ENCODE results near the gene SUFU. TPM values are rescaled to one million over a fixed set of nuclear protein-coding genes. Genes with fewer than 3 reads are reported as not detected.

The SUFU gene
- total RNA-seq, 1 donor from 2014 or later = 11.6 TPM

GRCh38 chr10:102615361-102615760 lies 111.6 kb downstream of the SUFU start:
- DNase-seq (ENCODE audit: low spot score) = no peak

DNA sequence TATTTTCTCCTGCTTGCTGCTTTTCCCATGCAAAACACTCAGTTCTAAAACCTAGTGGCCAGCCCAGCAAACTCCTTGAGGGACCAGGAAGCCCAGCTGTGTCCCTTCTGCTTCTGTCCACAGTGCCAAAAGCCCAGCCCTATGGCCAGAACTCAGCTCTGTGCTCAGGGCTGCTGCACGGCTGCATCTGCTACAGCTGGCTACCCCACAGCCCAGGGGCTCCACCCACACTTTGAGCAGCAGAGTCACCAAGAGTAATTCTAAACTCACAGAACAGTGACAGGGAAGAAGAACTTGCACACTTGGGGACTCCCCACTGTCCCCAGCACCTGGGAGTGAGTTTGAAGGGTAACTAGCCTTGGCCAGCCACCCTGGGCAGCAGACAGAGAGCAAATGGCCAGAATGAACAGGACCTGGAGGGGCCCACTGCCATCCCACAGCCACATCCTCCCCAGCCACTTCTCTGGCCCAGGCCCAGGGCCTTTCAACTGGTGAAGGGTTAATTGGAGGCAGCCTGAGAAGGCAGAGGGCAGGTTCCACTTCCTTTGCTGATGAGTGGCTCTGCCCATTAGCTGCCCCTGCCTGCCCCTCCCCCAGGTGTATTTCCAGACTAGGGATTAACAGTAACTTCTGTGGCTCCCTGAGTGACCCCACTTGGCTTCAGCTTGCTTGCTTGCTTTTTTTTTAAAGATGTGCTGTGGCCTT lies 112.4 kb downstream of the SUFU start:
- no peak for DNase-seq (ENCODE audit: low spot score)

GRCh38 chr10:102617041-102617440 lies 113.3 kb downstream of the SUFU start:
- DNase-seq (ENCODE audit: low spot score) = no peak

DNA sequence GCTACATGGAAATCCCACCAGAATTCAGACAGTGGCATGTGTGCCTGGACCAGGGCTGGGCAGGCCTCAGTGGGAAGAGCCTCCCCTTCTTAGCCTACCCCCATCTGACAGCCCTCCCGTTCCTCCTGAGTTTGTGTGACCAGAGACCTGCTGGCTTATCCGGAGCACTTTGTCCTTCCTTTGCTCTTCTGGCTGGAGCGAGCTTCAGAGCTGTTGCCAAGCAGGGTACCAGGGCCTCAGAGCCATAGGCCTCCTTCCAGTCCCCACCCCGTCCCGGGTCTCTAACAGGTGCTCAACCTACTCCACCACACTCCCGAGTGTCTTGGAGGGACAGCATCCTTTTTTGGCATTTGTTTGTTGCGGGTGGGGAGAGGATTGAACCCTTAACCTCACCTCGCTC lies 114.0 kb downstream of the SUFU start:
- DNase-seq (ENCODE audit: low spot score) = no peak

DNA sequence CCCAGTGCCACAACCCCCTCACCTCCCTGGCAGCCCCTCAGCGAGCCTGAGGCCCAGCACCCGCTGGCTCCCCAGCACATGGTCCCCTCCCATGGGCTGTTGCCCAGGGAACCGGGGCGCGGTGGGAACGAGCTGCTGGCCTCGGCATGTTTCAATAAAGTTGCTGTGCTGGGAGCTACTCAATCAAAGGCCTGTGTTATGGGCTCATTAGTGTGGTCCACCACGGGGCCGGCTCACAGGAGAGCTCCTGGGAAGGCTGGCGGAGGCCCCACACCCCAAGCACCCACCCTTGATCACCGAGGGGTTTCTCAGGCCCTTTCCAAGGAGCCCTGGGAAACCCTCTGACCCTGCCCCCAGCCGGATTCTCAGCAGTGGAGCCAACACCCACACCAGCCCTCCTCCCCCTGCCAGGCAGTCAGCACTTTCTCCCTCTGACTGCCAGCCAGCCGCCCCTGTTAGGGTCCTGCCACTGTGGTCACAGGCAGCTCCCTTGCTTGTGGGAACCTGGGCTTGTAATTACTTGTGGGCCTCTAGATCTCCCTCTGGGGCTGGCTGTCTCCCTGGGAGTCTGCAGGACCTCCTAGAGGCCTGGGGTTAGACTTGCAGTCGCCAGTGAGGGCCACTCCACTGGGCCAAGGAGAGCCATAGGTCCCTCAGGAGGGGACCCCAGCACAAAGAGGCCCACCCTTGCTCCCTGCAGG lies 115.7 kb downstream of the SUFU start:
- no peak for DNase-seq (ENCODE audit: low spot score)

GRCh38 chr10:102620138-102620590 lies 116.4 kb downstream of the SUFU start:
- no peak for DNase-seq (ENCODE audit: low spot score)

GRCh38 chr10:102620591-102621442 lies 117.0 kb downstream of the SUFU start:
- DNase-seq (ENCODE audit: low spot score) = no peak

- DNase-seq (ENCODE audit: low spot score) = no peak
These were observed 117.9 kb downstream of the SUFU start for GRCh38 chr10:102621443-102622325.

DNA sequence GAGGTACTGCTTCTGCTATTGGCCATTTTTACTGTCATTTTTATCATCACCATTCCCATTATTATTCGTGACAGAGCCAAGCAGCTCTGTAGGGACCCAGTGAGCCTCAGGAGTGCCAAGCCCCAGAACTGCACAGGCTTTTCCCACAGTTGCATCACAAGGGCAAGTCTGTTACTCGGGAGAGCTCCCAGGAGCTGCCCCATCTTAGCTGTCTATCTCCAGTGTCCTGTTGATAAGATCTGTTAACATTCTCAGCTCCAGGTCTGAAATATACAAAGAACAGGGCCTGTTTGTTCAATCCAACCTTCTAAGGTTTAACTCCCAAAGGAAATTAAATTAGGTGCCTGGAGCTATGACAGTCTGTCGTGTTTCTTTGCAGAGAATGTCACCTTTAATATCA lies 120.3 kb downstream of the SUFU start:
- no peak for DNase-seq (ENCODE audit: low spot score)

DNA sequence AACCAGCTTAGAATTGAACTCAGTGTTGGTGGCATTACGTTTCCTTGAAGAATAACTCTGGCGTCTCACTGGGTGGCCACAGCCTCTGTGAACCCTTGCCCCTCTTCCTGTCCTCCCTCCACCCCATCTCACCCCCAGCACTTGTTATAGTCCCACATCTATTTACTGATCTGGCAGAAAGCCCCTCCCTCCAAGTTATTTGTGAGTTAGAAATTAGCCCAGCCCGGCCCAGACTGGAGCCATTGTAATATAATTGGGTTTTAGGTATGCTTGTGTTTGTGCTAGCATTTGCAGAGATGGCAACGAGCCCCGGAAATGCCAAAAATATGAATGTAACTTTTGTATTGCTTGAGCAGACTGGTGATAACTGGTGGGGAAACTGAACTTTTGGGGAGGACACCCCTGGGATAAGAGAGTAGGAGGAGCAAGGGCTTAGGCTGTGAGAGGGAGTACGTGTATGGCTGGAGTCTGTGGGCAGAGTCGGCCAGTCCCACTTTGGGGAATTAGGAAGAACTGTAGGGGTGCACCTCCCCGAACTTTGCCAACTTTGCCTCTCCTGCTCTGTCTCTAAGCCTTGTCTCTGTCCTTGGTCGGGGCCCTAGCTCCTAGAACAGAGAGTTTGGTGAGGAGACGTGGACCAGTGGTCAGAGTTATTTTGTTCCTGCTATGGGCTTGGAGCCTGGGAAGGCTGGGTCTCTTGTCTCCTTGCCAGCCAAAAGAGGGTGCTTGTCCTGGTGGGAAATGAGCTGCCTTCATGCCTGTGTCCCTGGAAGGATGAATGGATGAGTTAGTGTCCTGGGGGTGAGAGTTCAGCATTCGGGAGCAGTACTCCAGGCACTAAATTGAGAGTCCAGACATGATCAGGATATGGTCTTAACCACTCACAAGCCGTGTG lies 121.2 kb downstream of the SUFU start:
- DNase-seq (ENCODE audit: low spot score) = no peak

DNA sequence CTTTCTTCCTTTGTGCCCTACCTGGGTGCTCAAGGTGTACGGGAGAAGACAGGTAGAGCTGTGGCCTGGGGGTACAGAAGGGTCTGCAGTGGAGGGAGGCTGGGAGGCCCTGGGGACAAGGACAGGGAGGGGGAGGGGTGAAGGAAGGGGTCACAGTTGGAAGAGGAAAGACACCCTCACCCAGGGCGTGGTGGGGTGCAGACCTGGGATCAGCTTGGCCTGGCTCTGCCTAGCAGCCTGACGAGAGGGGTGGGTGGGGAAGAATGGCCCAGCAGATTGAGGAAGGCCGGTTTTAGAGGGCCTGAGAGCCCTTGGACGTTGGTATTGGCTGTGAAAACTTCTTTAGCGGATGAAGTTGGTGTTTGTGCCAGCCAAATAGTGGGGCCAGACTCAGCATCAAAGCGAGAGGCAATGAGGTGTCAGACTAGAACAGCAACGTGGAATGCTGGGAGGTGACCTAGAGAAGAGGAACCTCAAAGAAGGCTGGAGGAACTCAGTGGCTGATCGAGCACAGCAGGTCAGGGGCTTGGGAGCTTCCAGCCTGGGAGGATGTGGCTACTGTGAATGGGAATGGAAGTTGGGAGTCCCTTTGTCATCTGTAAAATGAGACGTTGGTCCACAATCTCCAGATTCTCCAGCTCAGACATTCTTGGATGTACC lies 122.4 kb downstream of the SUFU start:
- DNase-seq (ENCODE audit: low spot score) = no peak

DNA sequence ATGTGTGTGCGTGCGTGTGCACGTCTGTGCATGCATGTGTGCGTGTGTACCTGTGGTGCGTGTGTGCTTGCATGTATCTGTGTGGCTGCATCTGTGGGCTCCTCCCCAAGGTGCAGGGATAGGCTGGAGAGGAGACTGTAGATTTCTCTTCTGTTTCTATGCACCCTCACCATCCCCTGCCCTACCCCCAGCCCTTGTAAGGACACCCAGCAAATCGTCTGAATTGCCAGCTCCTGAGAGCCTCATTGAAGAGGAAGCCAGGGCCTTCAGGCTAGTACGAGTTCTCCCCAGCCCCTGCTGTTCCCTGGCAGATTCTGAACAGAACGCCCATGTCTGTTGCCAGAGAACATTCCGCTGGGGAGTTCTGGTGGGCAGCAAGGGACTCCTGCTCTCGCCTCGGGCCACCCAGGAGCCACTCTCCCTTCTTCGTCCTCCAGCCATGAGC lies 123.5 kb downstream of the SUFU start:
- no peak for DNase-seq (ENCODE audit: low spot score)

GRCh38 chr10:102627736-102628293 lies 124.0 kb downstream of the SUFU start:
- DNase-seq (ENCODE audit: low spot score) = no peak

GRCh38 chr10:102628451-102628911 lies 124.7 kb downstream of the SUFU start:
- no peak for DNase-seq (ENCODE audit: low spot score)

GRCh38 chr10:102629661-102630614 lies 126.2 kb downstream of the SUFU start:
- no peak for DNase-seq (ENCODE audit: low spot score)

- no peak for DNase-seq (ENCODE audit: low spot score)
These were observed 126.9 kb downstream of the SUFU start for GRCh38 chr10:102630663-102631062.

DNA sequence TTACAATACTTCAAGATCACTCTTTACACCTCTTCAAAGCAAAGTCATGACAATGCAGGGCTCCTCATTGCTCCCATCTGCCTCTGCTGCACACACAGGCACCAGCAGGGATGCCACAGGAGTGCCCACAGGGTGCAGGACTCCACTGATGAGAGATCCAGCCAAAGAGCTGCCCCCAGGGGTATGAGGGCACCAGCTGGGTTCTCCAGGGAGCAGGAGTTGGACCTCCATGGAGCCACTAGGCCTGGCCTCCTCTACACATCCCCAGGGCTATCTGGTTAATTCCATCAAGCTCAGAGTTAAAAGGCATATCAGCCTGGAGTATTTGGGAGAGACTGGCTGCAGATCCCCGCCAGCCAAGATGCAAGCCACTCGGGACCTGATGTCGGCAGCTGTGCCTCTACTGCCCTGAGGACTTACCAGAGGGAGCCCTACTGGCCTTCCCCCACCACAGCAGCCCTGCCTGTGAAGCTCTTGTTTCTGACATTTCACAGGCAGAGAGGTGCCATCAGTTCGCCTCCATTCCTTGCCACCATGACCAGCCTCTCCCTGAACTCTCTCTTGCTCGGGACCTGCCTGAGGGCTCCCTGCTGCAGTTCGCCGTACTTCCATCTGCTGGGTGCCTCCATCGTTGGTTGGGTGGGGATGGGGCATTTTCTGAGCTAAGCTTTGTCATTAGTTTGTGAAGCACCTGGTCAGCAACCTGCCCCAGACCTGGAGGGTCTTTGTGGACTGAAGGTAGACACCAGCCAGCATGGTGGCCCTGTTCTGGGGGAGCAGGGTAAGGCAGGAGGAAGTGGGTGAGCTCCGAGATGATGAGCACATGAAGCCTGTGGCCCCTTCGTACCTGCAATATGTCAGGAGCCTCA lies 128.0 kb downstream of the SUFU start:
- no peak for DNase-seq (ENCODE audit: low spot score)

All from mesenteric fat pad (tissue), 1 donor.